Left forelimb (tissue), 1 donor: Measurements from ENCODE around the gene RNF40.

Experiments used
- DNase-seq: peaks from one replicate; pipeline ENCODE4 v3.0.0-alpha.2; 2018; ENCODE audit warnings: low spot score

The RNF40 gene

DNA sequence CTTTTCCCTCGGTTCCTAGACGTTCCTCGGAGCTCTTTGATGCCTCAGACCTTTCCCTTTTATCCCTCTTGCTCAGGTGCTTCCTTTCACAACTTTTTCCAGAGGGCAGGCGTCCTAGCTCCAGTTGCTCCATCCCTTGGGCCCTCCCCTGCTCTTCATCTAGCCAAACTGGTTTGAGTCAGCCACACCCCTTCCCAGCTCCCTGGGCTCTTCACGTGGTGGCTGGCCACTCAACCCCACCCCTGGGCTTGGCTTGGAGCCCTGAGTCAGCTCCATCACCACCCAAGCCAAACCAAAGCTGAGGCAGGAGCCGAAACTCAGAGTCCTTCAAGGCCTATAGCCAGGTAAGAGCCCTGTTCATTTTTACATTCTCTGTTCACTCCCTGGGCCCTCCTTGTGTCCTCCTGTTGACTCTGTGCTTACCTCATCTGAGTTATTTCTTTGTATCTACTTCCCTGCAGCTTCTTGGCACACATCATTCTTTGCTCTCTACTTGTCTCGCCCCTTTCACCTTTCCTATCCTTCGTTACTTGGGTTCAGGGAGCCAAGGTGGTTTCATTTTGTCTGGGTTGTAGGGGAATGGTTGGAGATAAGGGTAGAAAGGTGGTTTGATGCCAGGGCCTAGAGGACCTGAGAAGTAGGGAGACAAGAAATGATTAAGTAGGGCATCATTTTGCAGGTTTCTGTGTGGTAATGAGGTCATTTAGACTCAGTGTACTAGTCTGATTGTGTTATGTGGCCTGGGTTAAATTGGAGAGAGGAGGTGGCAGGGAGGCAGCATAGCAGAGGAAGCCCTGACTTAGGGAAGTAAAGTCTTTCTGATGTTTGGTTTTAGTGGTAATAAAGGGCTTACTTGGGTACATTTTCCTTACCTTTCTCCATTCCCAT lies 21.5 kb upstream of the RNF40 start:
- no peak for DNase-seq

DNA sequence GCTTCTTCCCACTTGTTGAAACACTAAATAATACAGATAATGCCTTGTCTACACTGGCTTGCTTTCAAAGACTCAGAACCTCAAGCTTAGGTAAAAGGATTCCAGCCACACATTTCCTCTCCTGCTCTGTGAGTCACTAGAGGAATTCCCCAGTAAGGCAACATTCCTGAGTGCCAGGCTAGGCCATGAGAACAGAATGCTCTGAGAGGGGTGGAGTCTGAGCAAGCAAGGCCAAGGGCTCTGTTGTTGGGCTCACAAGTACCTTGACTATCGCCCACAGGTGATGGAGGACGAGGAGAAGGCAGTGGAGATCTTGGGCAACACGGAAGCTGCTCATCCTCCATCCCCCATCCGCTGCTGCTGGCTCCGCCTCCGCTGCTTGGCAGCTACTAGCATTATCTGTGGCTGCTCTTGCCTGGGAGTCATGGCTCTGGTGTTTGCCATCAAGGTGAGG lies 20.6 kb upstream of the RNF40 start:
- DNase-seq = no peak

DNA sequence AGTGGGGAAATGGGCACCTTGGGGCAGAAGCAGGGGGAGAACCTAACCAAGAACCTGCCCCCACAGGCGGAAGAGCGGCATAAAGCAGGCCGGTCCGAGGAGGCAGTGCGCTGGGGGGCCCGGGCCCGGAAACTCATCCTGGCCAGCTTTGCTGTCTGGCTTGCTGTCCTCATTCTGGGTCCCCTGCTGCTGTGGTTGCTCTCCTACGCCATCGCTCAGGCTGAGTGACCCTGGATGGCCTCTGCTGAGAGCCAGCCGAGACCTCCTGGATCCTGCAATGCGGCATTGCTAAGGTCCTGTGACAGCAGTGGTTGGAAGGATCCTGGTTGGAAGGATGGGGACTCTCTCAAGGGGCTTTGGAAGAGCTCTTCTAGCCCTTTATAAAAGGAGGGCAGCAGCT lies 18.4 kb upstream of the RNF40 start:
- no peak for DNase-seq

DNA sequence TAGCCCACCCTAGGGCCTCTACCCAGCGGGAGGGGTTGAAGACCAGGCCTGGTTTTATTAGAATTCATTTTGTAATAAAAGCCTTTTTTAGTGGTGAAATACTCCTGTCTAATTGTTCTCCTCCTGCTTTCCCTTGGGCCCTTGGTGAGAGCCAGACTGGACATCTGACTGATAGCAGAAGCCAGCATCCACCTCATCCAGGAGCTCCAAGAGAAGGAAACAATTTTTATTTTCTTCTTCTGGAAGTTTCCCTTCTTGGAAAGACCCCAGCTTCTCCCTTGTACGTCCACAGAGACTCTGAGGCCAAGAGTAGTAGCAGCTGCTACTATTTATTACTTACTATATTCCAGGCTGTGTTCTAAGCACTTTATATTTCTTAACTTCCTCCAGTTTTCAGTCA lies 17.9 kb upstream of the RNF40 start:
- no peak for DNase-seq

DNA sequence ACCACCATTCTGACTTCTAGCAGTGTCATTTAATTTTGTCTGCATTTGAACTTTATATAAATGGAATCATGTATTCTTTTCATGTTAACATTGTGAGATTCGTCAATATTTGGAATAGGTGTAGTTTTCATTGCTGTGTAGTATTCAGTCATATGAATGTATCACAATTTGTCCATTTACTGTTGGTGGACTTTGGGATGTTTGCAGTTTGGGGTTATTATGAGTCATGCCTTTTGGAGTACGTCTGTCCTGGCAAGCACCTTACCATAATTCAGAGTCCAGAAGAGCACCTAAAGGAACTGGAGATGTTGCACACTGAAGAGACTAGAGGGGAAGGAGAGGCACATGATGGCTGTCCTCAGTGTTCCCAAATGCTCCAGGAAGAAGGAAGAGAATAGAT lies 17.0 kb upstream of the RNF40 start:
- DNase-seq = no peak

DNA sequence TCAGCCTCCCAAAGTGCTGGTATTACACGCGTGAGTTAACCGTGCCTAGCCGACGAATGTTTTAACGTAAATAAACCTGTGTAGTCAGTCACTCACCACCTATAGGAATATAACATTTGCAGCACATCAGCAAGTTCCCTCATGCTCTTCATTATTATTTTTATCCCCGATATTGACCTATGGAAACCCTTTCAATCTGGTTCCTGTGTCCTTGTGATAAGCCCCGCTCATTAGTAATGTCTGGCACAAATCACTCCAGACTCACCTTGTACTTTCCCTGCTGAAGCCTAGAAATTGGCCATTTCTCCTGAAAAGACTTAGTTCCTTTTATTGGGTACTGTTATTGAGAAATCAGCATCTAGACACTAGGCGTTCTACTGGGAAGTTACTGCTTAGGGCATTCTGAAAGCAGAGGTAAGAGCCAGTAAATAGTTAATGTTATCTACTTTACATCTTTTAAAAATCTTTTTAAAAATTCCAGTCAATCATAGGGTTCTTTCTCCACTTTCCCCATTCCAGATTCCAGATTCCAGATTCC lies 15.4 kb upstream of the RNF40 start:
- DNase-seq = no peak

DNA sequence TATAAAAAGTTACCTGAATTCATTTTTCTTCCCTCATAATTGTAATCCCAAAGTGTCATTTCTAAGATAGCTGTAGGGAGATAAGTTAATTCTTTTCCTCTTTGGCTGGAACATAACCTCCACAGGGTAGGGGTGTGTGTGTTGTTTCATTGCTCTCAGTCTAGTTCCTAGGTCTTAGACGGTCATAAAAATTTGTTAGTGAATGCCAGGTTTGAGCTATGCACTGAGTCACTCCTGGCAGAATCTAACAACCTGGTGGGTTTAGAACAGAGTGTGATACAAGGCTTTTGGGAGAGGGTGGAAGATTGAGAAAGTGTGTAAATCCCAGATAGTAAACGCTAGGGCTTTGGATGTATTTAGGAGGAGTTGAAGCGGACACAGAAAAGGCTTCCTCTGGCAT lies 14.8 kb upstream of the RNF40 start:
- no peak for DNase-seq

DNA sequence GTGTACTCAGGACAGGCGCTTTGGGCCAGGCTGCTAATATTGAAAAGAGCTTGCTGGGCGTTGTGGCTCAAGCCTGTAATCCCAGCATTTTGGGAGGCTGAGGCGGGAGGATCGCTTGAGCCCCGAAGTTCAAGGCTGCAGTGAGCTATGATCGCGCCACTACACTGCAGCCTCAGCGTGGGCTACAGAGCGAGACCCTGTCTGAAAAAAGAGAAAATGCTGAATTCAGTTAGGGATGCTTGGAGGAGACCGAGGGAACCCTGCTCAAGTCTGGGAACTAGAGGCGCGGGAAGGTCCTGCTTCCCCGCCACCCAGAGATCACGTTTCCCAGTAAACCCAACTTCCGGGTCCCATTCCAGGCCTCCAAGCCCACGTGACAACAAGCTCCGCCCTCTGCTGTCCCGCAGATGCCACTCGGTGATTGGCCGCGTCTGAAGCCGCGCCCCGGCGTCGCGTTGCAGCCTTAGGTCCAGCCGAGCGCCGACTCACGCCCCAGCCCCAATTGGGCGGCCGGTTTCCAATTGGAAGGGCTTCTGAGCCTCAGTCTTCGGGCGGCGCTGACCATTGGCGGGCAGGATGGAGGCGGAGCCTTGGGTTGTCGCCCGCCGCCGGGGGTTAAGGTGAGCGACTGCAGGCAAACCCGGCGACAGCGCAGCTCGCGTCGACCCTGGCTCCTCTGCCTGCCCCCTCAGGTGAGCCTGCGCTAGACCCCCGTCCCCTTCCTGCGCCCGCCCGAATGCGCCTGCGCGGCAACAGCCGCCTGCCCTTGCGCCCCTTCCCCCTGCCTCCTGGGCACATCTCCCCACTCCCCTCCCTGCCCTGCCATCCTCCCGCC lies 14.1 kb upstream of the RNF40 start, which contains the start of gene PHKG2:
TSS of gene PHKG2 (plus strand) at position 627 of the 835 bp plus-strand sequence. CDS start 396 bp downstream, outside the sequence.
- DNase-seq = peak; percentile 97

DNA sequence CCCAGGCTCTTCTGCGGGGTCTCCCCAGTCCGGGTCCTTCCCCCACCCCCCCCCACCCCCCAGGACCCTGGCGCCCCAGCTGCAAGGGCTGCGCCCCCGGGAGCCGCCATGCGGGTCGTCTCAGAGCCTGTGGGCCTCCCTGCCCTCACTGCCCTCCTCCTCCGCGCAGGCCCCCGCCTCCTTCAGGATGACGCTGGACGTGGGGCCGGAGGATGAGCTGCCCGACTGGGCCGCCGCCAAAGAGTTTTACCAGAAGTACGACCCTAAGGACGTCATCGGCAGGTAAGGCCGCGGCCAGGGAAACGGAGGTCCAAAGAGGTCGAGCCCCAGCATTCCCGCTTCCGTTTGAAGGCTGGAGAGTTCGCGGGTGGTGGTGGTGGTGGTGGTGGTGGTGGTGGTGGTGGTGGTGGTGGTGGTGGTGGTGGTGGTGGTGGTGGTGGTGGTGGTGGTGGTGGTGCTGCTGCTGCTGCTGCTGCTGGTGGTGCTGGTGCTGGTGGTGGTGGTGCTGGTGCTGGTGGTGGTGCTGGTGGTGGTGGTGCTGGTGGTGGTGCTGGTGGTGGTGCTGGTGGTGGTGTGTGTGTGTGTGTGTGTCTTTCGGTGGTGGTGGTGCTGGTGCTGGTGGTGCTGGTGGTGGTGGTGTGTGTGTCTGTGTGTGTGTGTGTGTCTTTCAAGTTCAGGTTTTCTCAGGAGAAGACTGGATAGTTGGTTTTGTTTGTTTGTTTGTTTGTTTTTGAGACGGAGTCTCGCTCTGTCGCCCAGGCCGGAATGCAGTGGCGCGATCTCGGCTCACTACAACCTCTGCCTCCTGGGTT lies 13.3 kb upstream of the RNF40 start:
- DNase-seq = no peak

DNA sequence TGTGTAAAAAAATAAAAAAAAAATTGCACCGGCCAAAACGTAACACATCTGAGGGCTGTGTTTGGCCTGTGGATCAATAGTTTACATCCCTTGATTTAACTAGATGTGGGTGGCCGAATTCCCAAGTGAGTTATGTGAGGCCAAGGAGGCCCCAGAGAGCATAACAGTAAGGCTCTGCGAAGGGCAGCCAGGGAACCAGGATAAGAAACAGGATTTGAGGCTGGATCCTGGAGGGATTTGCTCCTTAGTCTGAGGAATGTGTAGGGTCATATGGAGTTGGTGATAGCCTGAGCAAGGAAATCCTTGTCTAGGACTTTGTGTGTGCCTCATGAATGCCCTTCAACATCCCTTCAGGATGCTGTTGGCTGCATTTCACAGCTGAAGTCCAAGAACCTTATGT lies 11.9 kb upstream of the RNF40 start:
- DNase-seq = no peak

DNA sequence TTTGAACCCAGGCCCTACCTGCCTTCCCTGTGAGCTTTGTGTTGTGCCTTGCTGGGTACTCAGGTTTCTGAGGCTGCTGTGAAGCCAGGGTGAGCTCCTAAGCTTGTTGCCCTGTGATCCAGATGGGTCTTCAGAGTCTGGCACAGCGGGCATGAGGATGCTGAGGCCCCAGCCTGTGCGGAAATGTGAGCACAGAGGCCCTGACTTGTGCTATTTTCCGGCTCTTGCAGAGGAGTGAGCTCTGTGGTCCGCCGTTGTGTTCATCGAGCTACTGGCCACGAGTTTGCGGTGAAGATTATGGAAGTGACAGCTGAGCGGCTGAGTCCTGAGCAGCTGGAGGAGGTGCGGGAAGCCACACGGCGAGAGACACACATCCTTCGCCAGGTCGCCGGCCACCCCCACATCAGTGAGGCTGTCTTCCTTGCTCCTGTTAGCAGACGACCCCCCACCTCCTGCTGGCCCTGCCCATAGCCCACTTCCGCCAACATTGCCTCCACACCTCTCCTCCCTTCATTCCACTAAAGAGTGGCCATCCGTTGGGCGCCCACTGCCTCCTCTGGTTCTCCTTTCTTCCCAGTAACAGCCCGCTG lies 11.2 kb upstream of the RNF40 start:
- no peak for DNase-seq

DNA sequence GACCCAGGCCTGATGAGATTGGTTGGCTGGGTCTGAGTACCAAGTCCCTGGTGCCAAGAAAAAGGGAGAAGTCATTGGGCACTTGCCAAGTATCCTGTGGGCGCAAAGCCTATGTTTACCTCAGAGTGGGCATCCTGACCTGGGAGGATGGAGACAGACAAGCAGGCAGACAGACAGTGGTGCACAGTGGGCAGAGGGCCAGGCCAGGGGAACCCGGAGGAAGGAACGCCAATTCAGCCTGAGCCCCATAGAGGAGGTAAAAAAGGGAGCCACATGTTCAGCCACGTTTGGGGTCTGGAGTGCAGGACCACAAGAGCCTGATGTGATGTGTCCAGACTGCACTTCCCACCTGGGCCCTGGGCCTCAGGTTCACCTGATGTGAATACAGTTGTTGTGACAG lies 8.5 kb upstream of the RNF40 start:
- DNase-seq = no peak

DNA sequence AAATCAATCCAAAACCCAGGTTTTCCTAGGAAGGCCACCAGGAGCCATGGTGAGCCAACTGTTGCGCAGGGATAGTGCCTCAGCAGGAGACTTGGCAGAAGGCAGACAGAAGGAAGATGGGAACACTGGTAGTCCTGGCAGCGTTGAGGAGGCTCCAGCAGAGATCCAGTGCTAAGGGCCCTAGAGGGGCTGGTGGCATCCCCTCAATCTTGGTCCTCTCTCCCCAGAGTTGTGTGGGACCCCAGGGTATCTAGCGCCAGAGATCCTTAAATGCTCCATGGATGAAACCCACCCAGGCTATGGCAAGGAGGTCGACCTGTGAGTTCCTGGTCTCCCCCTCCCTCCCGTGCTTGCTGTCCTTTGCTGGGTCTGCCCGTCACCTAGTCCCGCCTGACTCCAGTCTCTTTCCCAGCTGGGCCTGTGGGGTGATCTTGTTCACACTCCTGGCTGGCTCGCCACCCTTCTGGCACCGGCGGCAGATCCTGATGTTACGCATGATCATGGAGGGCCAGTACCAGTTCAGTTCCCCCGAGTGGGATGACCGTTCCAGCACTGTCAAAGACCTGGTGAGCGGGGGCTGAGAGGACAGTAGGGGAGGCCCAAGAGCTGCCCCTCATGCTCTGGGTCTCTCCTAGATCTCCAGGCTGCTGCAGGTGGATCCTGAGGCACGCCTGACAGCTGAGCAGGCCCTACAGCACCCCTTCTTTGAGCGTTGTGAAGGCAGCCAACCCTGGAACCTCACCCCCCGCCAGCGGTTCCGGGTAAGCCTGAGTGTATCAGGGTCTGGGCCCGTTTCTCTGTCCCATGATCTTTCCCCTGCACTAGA lies 6.0 kb upstream of the RNF40 start:
- DNase-seq = no peak

DNA sequence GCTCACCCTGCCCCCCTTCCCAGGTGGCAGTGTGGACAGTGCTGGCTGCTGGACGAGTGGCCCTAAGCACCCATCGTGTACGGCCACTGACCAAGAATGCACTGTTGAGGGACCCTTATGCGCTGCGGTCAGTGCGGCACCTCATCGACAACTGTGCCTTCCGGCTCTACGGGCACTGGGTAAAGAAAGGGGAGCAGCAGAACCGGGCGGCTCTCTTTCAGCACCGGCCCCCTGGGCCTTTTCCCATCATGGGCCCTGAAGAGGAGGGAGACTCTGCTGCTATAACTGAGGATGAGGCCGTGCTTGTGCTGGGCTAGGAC lies 5.4 kb upstream of the RNF40 start:
- DNase-seq = no peak

DNA sequence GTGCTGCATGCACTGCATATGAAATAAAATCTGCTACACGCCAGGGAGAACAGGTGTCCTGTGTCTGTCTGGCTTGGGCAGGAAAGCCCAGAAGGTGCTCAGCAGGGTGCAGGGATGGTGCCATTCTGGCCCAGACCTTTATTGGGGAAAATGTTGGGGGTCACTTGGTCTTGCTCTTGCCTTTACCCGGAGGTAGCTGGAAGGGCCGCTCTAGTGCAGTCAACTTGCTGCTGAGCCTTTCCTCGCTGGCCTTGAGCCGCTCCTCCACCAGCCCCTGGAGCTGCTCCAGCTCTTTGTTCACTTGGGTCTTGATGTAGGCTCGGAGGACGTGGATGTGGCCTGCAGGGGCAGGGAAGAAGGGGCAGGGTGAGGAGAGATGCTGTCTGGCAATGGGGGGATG lies 4.8 kb upstream of the RNF40 start:
- DNase-seq = no peak

DNA sequence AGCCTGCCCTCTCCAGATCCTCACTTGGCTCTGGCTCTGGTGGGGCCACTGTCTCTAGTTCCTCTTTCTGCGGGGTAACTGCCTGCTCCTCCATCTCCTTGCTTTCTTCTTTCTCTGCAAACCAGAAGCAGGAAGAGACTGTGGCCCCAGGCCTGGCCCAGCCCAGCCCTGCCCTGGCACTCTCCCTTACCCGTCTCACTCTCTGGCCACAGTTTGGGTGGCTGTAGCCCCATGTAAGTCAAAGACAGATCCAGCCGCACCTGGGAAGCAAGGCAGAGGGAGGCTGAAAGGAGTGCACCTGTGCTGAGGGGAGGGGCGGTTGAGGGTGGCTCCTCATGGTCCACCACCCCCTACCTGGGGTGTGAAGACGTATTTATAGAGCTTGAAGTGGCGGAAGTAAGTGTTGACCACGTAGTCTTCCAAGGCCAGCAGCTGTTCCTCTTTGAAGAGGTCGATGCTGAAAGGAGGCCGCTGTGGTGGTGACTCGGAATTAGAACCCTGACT lies 3.1 kb upstream of the RNF40 start:
- DNase-seq = no peak

DNA sequence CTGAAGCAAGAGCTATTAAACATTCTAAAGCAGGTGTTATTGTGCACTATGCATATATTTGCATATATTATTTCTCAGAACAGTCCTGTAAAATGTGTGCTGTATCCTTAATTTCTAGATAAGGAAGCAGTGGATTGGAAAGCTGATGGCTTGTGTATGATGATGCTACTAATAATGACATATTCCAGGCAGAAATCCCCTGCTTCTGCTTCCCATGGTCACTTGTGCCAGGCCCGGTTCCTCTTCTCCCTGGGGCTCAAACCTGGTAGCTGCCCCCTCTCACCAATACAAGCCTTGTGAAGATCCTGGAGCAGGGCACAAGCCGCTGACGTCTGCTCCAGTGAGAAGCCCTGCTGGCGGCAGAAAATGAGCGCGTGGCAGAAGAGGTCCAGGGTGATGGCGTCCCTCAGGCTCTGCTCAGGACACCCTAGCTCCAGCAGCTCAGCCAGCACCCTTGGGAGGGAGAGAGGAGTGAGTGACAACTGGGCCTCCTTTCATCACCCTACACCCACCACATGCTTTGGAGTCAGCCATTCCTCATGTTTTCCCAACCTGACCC lies 2.0 kb upstream of the RNF40 start:
- no peak for DNase-seq

DNA sequence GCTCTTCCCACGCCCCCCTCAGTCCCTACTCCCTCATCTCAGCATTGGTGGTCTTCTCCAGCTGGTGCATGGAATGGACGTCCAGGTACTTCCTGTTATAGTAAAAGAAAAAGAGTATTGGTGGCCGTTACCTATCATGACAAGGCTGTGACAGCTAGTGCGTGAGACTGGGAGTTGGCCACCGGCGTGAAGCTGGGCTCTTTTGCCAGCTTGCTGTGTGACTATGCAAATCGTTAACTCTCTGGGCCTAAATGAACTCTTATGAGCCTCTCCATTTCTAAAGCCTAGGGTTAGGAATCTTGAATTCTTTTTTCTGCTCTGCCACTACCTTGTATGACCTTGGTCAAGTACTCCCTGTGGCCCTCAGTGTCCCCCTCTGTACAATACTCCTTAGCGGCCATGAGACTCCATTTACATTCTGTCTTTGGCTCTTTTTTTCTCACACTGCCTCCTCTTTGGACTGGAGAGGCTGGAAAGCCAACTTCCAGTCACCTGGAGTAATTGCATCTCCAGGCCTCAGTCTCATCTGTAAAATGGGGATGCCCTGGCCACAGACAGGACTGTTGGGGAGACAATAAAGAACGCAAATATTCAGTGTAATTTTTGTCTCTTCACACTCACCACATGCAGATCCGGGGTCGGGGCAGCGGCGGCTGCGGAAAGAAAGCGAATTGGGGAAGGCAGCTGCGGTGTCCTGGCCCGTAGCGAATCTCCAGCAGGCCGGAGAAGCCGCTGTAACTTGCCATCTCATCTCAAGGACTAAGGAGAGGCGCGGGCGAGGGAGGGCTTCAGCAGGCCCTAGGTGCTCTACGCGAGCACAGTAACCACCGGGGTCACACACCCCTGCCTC lies 1.3 kb upstream of the RNF40 start:
- DNase-seq = no peak

DNA sequence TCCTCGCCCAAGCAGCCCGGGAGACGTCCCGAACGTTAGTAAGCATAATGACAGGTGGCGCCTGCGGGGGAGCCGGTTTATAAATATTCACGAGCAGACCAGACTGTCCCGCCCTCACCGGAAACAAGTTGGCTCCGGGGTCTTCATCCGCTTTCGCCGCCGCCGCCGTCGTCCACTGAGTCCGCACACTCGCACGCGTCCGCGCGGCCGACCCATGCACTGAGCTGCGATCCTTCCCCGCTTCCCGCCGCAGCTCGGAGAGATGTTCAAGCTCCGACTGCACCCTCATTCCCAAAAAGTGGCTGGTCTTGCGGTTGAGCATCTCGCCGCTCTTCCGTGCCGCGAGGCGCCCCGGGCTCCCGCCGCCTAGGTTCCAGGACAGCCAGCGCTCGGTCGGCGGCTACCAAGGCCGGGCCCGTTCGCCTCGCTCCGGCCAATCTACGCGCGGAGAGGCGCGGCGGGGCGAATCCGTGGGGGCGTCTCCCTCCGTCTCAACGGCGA lies 645 bp upstream of the RNF40 start:
- DNase-seq = no peak
